Measurements from ENCODE around the gene CD68.

CD68 gene

GRCh38 chr17:7579001-7579833, at the start of gene CD68:
Gene CD68 (plus strand): TSS chr17:7579638. CDS start chr17:7579678, 40 bp downstream.
- DNase-seq, result no peak

GRCh38 chr17:7530023-7530900, 49.2 kb upstream of the CD68 start:
- DNase-seq, result no peak

GRCh38 chr17:7538050-7538449, 41.4 kb upstream of the CD68 start:
- no peak for DNase-seq

GRCh38 chr17:7538891-7539545, 40.4 kb upstream of the CD68 start:
- DNase-seq, result no peak

GRCh38 chr17:7541074-7541621, 38.3 kb upstream of the CD68 start:
- no peak for DNase-seq

GRCh38 chr17:7544911-7545310, 34.5 kb upstream of the CD68 start:
- no peak for DNase-seq

GRCh38 chr17:7548585-7549400, 30.6 kb upstream of the CD68 start, which contains the start of gene TNFSF12:
Gene TNFSF12 (plus strand): TSS chr17:7549058. CDS start chr17:7549154, 96 bp downstream.
- DNase-seq, result no peak

- no peak for DNase-seq
Observed at GRCh38 chr17:7549401-7550055, 29.9 kb upstream of the CD68 start.

- no peak for DNase-seq
Observed at GRCh38 chr17:7550344-7550743, 29.1 kb upstream of the CD68 start.

GRCh38 chr17:7551396-7551795, 28.0 kb upstream of the CD68 start:
- no peak for DNase-seq

GRCh38 chr17:7552621-7553051, 26.8 kb upstream of the CD68 start:
- no peak for DNase-seq

GRCh38 chr17:7553356-7553755, 26.1 kb upstream of the CD68 start:
- no peak for DNase-seq

- no peak for DNase-seq
Observed at GRCh38 chr17:7555320-7555948, 24.0 kb upstream of the CD68 start.

GRCh38 chr17:7556627-7557026, 22.8 kb upstream of the CD68 start:
- no peak for DNase-seq

GRCh38 chr17:7557147-7557764, 22.2 kb upstream of the CD68 start:
- no peak for DNase-seq

GRCh38 chr17:7557775-7558543, 21.5 kb upstream of the CD68 start:
- DNase-seq, result no peak

GRCh38 chr17:7558544-7559319, 20.7 kb upstream of the CD68 start, which contains the start of gene TNFSF13:
Gene TNFSF13 (plus strand): TSS chr17:7558750. CDS start chr17:7559040, 290 bp downstream.
- no peak for DNase-seq

- DNase-seq, result no peak
Observed at GRCh38 chr17:7559320-7560171, 19.9 kb upstream of the CD68 start.
